GM19023 (cell line): ENCODE data around the gene RAPGEF2.
"Not testable (repeated sequence)": the region's sequence is repeated elsewhere in the genome, so short reads cannot be mapped to it uniquely, and the experiment has no call there.

ENCODE experiments used
- ATAC-seq: cut with Tn5 transposase; IDR thresholded peaks from one replicate; pipeline ENCODE4 v1.9.1; 2021; ENCODE audit warnings: mild to moderate bottlenecking, moderate library complexity; ENCODE audit not compliant: unreplicated experiment

The RAPGEF2 gene

GRCh38 chr4:159097144-159097543 lies 5.7 kb upstream of the RAPGEF2 start:
- ATAC-seq, result no peak

GRCh38 chr4:159097785-159098184 lies 5.1 kb upstream of the RAPGEF2 start:
- ATAC-seq, result no peak

- no peak for ATAC-seq
Observed at GRCh38 chr4:159098482-159099127, 4.3 kb upstream of the RAPGEF2 start.

DNA sequence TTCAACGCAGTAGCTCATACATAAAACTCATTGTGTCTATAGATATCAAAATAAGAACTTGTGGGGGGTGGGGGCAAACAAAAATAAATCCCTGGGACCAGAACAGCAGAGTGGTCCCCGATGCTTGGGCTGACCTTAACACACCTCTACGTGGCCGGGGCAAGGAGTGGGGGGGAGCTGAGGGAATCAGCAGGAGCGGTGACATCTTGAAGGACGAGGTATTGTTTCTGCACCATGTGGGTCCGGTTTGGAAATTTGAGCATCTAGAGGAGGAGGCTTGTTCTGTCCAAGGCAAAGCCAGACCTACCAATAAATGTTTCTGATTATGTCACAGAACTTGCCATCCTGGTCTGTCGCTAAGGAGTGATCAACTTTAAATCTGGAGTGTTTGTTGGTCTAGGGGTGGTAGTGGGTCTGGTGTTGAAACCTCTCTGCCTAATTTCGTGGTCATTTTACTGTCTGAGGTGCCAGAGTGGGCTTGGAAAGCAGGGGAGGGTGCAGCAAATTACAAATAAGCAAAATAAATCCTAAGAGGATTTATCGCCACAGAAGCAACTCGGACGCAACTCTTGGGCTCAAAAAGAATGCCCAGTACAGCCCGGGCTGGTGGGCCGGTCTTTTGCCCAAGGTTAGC lies 774 bp upstream of the RAPGEF2 start:
- ATAC-seq, result no peak

DNA sequence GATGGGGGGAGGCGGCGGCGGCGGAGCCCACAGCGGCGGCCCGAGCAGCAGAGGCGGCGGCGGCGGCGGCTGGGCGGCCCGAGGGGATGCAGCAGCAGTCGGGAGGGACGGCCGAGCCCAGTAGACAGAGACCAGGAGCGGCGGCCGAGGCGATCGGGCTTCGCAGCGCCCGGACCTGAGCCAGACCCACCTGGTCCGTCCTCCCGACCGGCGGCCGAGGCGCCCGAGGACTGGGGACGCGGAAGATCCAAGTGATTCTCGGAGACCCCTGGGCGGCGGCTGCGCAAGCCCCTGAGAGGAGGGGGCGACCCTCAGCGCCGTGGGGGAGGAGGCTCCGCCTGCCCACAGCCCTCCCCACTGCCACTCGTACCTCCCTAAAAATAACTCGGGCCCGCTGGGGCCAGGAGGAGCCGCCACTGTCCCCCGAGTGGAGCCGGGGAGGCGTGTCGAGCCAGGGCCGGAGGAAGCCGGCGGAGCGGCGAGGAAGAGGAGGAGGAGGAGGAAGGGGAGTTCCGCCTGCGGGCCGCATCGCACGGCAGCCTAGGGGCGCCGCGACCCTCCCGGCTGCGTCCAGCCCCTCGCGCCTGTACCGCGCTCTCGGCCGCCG lies 608 bp downstream of the RAPGEF2 start:
- peak; percentile 34 for ATAC-seq

GRCh38 chr4:159104694-159105414 lies 2.0 kb downstream of the RAPGEF2 start:
- ATAC-seq, result no peak

GRCh38 chr4:159105761-159106243 lies 2.9 kb downstream of the RAPGEF2 start:
- ATAC-seq, result no peak

DNA sequence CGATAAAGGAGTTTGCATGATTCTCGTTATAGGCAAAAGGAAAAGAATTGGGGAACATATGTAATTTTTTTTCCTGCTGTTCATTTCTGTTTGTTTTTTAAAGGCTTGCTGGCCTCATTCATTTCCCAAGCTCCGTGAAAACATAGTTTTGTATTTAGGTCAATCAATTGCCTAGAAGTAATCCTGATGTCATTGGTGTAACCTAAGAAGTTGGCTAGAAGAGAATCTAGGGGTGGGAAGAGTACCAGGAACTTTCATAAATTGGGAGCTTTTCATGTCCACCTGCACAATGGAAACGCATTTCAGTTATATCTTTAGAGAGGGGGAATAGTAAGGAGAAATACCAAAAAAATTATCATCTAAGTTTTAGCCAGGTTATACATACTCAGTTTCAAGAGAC lies 3.8 kb downstream of the RAPGEF2 start:
- no peak for ATAC-seq

DNA sequence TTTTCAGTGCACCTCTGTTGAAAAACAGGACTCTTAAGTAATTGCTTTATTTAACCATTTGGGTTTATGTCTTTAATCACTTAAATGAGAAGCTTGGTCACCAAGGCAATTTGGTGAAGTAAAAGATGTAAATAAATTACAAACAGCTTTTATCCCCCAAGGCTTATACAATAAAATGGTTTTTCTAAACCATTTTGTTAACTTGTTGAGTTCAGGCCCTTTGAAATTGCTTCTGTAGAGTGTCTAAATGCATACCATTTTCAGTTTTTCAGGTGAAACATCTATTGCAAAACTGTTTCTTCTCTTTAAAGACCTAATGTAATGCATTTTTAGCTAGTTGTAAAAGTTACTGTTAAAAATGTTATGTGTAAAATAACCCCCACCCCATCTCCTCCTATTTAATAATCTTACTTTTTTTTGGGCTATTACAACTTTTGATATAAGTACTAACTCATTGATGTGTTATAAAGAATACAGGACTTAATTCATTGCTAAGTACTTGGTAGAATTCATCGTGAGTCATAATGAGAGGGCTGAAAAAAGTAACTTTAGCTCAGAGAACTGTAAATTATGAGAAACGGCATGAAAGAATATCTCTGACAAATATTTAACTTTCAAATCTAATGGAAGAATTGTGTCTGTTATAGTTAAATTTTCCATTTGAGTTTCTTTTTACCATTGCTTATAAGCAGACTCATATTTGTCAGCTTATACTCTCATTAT lies 4.5 kb downstream of the RAPGEF2 start:
- no peak for ATAC-seq

DNA sequence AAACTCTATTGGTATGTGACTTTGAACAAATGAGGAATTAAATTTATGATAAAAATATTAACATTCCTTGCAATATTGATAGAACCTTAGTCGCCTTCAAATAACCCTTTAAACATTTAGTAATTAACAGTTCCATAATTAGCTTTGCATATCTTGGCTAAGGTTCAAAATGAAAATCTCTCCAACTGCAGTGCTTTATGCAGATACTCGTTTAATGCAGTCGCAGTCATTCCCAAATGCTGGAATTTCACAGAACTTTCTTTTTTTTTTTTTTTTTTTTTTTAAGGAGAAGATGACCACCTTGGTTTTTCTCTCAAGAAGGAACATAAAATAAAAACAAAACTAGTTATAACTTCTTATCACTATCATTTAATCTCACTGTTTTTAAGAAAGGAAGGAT lies 5.2 kb downstream of the RAPGEF2 start:
- ATAC-seq, result no peak

DNA sequence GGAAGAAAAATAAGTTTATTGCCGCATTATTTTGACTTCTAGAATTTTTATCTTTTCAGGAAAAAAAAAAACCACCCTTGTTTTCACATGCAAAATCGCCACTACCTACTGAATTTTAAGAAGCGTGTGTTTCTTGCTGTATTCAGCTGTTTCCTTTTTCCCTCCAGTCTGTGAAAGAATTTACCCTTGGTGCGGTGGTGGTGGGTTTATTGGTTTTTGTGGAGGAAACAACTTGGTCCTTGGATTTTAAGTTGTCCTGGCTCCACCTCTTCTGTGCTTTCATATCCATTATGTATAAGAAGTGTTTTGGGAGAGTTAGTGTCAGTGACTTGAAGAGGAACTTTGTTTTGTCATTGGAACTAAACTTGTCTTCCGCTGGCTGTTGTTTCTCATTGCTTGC lies 8.1 kb downstream of the RAPGEF2 start:
- no peak for ATAC-seq

- ATAC-seq, result no peak
Observed at GRCh38 chr4:159111416-159111815, 8.5 kb downstream of the RAPGEF2 start.

- not testable (repeated sequence) for ATAC-seq
Observed at GRCh38 chr4:159113366-159113765, 10.5 kb downstream of the RAPGEF2 start.

DNA sequence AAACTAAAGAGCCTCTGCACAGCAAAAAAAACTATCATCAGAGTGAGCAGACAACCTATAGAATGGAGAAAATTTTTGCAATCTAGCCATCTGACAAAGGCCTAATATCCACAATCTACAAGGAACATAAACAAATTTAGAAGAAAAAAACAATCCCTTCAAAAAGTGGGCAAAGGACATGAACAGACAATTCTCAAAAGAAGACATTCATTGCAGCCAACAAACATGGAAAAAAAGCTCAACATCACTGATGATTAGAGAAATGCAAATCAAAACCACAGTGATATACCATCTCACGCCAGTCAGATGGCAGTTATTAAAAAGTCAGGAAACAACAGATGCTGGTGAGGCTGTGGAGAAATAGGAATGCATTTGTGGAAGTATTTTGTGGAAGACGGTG lies 13.2 kb downstream of the RAPGEF2 start:
- not testable (repeated sequence) for ATAC-seq

DNA sequence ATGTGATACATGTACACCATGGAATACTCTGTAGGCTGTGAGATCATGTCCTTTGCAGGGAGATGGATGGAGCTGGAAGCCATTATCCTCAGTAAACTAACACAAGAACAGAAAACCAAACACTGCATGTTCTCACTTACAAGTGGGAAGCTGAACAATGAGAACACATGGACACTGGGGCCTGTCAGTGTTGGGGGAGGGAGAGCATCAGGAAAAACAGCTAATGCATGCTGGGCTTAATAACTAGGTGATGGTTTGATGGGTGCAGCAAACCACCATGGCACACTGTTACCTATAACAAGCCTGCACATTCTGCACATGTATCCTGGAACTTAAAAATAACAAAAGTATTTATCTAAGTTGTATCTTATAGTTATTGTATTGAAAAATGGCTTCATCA lies 13.8 kb downstream of the RAPGEF2 start:
- ATAC-seq, result not testable (repeated sequence)

- no peak for ATAC-seq
Observed at GRCh38 chr4:159117564-159117963, 14.7 kb downstream of the RAPGEF2 start.

DNA sequence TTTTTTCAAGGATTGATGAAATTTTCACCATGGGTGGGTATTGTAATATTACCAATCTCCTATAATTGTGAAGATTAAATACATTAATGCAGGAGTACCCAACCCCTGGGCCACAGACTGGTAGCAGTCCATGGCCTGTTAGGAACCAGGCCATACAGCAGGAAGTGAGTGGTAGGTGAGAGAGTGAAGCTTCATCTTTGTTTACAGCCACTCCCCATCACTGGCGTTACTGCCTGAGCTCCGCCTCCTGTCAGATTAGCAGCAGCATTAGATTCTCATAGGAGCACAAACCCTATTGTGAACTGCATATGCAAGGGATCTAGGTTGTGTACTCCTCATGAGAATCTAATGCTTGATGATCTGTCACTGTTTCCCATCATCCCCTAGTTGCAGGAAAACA lies 15.1 kb downstream of the RAPGEF2 start:
- no peak for ATAC-seq

DNA sequence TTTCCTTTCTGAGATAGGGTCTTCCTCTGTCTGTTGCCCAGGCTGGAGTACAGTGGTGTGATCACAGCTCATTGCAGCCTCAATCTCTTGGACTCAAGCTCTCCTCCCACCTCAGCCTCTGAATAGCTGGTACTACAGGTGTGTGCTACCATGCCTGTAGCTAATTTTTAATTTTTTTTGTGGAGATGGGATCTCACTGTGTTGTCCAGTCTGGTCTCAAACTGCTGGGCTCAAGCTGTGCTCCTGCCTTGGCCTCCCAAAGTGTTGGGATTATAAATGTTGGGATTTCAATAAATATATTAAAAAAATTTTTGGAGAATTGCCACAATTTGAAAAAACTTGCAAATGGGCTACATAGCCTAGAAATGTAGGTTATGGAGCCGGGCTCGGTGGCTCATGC lies 18.5 kb downstream of the RAPGEF2 start:
- no peak for ATAC-seq

DNA sequence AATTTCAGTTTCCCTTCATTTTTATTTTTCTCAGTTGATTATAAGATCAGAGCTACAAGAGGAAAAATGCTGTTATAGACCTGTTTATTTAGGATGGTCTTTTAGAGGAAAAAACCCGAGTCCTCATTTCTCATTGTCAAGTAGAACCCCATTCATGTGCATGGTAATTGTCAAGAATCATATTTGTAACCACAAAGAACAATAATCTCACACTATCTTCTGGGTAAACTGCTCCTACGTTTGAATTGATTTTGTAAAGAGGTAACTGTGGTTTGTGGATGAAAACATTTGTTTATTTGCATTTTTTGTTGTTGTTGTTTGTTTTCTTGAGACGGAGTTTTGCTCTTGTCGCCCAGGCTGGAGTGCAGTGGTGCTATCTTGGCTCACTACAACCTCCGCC lies 23.8 kb downstream of the RAPGEF2 start:
- ATAC-seq, result no peak

GRCh38 chr4:159127745-159128518 lies 25.1 kb downstream of the RAPGEF2 start:
- ATAC-seq, result no peak
